ENCODE data around the gene MRPL48.

MRPL48 gene

GRCh38 chr11:73894725-73895335, 107.2 kb downstream of the MRPL48 start:
- DNase-seq, result no peak

- DNase-seq, result no peak
Observed at GRCh38 chr11:73902303-73902702, 114.6 kb downstream of the MRPL48 start.

- DNase-seq, result no peak
Observed at GRCh38 chr11:73907191-73907590, 119.5 kb downstream of the MRPL48 start.

GRCh38 chr11:73912026-73912425, 124.4 kb downstream of the MRPL48 start:
- no peak for DNase-seq

- no peak for DNase-seq
Observed at GRCh38 chr11:73913472-73913871, 125.8 kb downstream of the MRPL48 start.

- no peak for DNase-seq
Observed at GRCh38 chr11:73914284-73914683, 126.6 kb downstream of the MRPL48 start.
